Measurements from ENCODE around the gene MINDY1.

Gene MINDY1

DNA sequence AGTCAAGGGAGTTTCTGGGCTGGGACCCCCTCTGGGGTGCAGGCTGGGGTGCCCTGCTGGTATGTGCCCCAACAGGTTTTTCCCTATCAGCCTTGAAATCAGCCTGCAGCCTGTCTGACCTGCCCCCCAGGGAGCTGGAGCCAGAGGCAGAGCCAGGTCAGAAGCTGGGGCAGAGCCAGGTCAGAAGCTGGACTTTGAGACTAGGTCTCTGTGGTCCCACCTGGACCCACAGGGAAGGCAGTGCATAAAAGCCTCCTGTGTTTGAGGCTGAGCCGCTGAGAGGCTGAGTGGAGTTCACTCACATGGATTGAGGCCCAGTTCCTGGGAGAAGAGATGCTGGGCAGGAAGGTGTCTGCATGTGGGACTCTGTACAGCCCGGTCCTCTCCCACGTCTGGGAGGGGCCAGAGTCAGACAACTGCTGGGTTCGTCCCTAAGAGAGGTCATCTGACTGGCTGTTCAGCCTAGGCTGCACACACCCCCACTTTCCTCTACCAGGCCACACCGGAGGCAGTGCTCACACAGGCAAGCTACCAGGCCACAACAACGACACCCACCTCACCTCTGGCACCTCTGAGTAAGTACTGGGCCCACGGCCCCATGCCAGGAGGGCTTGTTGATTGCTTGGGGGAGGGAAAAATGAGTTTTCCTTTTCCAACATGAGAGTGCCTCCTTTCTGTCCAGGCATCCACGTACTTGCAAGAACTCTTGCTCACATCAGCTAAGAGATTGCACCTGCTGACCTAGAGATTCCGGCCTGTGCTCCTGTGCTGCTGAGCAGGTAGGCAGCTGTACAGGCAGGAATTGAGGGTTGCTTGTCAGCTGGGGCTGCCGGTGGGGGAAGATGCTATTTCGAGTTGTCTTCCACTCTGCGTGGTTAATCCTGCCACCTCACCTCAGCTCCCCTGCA, 24.6 kb downstream of the MINDY1 start, which contains the start of gene ANXA9:
Gene ANXA9 (plus strand): TSS at position 488 of the 908 bp plus-strand sequence. CDS start 814 bp downstream, outside the sequence.
- DNase-seq = no peak

DNA sequence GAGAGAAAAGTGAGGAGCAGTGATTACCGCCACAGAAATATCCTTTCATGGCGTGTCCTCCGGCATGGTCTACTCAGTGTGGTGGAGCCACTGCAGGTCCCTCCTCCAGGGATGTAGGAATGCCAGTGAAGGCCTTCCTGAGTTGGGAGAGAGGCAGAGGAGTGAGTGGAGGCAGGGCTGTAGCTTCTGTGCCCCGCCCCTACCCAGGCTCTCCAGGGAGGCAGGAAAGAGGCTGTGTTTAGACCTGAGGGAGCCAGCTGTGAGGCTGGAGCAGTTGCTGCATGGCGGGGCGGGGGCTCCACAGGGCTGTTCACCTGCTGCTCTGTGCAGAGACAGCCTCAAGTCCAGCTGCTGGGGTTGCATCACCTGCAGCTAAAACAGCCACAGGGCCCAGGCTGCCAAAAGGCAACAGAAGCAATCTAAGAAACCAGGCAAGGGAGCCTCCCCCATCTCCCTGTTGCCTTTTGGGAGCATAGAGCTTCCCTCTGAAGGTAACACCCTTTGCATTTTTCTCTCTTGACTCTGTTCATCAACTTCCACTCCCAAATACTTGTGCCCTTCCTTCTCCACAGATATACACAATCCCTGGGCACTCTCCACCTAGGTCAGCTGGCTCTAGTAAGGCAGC, 25.4 kb downstream of the MINDY1 start:
- DNase-seq = no peak

DNA sequence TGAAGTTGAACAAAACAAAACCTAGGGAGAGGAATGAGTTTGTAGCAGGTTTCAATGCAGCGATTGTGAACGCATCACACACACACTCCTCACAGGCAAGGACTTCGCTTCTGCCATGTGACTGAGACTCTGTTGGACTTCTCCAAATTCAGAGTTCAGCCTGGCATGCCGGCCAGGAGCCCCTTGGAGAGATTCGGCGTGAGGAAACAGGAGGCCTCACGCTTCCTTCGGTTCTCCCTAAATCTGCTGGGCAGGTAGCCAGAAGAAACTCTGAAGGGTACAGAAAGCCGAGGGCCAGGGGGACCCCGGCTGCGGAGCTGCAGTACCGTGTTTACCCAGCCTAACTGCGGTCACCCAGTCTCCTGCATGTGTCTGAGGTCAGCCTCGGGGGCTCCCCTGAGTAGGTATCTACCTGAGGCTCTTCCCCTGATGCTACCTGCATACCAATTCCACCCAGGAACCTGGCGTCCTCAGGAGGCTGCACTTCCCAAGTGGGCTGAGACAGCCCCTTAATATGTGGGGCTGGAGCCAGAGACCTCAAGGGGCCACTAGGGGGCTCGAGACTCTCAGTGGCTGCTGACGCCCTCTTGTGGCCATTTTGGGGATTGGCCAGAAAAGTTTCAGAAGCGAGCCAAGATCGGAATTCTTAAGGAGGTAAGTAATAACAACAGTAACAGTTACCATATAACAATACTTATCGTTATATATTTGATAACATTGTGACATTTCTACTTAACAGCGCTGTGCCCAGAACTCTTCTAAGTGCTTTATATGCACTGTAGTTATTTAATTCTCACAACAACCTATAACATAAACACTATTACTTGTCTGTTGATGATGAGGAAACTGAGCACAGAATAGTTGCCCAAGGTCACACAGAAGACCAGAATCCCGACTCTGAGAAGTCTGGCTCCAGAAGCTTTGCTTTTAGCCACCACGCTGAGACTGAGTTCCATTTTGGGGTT, 27.3 kb downstream of the MINDY1 start:
- DNase-seq = peak; percentile 65 to 81 (median 78)

DNA sequence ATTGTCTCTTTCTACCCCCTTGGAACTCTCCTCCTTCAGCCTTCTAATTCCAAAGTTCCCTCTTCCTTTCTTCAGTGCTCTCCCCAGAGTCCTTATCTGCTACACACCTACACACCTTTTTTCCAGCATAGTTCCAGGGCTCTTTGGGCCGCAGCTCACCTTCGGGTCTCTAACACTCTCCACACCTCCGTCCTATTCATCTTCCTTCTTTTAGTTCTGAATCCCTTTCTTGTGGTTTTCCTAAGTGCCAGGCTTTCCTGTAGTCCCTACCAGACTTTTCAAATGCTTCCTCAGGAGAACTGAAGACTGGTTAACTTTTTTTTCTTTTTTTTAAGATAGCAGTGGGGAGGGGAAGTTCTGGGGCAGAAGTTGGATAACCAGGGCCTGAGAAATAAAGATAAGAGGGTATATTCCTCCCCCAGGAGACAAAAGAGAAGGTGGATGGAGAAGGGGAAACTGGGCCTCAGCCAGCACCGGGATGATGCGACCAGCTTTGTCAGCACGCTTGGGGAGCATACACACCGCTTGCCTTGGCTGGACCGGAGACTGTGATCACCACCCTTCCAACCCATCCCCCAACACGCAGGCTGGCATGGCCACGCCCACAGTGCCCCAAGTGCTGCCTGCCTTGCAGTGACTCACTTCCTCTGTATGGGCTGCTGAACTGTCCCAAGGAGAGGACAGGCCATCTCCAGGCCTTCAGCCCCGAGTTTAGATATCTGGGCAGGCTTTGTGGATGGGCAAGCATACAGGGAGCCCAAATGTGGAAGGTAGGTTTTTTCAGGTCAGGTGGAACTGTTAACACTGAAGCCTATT, 29.6 kb downstream of the MINDY1 start:
- peak; percentile 9 to 57 (median 31) for DNase-seq

DNA sequence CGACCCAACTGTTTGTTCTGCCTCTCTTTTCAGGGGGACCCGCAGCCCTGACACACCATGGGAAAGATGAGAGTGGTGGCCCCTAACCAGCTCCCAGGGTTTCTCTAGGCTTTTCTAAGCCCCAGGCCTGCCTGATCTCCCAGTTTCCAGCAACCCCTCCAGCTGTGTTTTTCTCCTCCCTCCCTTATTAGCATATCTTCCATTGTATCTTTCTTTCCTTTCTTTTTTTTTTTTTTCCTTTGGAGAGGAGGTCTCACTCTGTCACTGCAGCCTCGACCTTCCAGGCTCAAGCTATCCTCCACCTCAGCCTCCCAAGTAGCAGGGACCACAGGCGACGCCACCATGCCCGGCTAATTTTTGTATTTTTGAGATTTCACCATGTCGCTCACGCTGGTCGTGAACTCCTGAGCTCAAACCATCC, 30.3 kb downstream of the MINDY1 start:
- no peak for DNase-seq

DNA sequence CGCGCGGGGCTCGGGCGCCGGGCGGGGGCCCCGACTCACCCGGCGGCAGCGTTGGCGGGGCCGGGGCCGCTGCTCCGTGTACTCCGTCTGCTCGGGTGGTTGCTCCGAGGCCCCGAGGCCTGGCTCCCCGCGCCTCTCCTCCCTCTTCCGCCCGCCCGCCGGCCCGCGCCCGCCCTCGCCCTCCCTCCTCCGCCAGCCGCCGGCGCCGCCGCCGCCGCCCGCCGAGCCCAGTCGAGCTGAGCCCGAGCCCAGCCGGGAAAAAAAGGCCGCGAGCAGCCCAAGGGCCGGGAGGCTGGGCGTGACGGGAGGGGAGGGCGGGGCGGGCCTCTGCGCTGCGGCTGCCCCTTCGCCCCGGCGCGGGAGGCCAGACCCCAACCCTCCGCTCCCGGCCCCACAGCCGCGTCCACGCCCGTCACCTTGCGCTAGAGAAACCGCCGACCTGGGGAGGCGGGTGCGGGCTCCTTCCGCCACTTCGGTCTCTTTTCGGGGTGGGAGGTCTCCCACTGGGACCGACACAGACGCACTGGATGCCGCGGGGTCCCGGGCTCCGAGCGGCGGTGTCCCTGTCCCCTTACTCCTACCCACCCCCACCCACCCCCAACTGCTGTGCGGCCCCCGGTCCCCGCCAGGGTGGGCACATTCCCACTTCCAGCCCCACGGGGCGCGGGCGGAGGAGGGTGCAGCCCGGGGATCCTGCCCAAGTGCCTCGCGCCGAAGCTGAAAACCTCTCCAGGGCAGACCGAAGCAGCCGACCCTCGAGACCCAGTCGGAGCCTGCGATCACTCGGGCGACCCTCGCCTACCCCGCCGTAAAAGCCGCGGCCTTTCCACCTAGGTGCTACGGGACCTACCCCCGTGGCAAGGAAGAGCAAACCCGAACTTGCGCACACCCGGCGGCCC, 31.9 kb downstream of the MINDY1 start, which contains the start of gene CERS2:
Gene CERS2 (minus strand): TSS at position 256 of the 899 bp plus-strand sequence. CDS start 5,745 bp downstream, outside the sequence.
- peak; percentile 27 to 79 (median 47) for DNase-seq

DNA sequence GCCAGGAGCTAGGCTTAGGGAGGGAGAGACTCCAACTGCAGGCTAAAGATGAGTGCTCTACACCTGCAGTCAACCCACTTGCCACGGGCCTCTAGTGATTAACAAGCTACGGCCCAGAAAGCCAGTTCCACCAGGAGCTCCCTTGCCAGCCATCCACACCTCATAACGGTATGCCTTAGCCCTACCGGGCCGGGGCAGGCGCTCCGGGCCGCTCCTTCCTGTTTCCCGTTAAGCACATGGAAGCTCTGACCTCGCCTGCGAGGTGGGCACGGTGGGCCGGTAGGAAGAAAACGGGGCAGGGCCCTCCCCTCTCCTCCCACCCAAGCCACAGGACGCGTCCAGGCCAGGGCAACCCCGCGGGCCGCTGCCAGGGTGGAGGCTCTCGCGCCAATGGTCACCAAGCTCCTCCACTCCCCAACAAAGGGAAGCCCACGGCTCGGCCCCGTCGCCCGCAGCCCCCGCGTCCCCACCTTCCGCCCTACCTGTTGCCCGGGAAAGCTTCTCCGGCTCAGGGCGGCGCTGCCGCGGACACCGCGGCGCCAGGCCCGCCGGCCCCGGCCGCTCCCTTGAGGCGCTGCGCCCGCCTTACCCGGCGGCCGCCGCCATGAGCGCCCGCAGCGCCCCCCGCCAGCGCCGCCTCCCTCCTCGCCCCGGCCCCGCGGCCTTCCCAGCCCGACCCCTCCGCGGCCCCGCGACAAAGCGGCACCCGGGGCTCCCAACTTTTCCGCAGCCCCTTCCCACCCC, 32.7 kb downstream of the MINDY1 start:
- peak in 3 of 4 experiments; percentile 12 to 43 (median 14) for DNase-seq

DNA sequence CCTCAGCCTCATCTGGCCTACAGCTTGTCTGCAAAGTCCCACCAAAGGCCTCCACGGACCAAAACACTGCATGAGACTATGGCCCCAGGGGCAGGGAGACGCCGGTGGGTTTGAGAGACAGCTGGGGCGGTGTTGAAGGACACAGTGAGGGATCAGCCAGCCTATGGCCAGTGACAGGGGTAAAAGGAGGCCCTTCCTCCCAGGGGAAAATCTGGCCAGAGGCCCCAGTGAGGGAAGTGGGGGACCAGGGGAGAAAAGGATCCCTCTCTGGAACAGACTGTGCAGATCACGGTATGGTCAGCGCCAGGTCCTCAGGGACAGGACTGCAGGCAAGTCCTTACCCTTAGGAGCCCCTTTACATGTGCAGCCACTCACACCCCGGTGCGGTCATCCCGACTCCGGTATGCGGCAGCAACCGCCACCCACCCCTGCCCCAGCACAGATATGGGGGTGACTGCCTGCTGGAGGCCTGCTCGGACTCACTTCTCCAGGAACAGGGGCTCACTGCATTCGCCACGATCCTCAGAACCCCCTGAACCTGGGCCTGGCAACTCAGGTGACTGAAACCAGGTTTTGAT, 33.4 kb downstream of the MINDY1 start:
- DNase-seq = no peak

DNA sequence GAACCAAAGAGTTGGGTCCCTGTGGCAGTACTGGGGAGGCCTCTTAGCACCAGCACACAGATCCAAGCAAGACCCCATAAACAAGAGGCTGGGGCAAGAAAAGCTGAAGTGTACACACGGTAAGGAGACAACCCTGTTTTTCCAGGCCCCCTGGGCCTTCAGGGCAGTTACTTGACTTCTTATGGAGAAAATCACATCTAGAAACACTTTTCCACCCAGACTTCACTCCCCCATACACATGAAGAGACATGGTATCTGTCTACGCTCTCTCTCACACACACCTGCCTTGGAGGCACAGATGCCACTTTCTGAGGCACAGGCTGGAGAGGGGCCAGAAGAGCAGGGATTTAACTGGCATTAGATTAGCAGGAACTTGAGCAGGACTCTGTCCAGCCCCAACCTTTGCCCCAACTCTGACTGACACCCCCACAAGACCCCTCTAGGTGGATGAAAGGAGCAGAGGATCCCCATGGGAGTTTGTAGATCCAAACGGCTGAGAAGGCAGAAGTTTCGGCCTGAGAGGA, 34.2 kb downstream of the MINDY1 start:
- no peak for DNase-seq

DNA sequence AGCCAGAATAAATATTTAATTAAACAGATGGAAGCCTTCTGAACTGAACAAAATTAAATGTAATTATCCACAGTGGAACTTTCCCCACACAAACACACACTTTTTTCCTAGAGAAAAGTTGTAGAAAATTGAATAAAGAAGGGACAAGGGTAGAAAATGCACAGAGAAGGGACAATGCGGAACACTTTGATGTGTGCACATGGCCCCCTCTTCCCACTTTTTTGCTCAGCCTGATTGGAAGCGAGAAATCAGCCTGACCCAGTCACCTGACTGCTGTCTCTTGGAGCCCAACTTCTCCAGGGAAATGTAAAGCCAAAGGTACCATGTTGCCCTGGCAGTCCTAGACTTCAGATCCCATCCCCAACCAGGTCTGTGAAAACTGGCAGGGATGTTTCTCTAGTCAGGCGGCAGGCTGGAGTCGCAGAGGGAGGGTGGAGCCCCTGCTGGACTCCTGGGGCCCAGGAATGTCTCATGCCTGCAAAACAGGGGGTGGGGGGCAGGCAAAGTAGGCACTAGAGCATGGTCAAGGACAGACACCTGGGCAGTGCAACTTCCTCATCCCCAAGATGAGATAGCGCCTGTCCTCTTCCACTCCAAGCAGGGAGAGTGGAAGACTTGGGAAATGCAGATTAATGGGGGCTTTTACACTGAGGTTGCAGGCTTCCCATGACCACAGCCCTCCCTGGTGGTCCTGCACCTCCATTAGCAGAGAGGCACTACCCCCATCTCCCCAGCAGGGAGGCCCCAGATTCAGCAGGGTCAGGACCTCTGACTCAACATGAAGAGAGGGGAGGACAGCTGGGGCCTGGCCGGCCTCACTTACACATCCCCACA, 34.9 kb downstream of the MINDY1 start:
- no peak for DNase-seq

DNA sequence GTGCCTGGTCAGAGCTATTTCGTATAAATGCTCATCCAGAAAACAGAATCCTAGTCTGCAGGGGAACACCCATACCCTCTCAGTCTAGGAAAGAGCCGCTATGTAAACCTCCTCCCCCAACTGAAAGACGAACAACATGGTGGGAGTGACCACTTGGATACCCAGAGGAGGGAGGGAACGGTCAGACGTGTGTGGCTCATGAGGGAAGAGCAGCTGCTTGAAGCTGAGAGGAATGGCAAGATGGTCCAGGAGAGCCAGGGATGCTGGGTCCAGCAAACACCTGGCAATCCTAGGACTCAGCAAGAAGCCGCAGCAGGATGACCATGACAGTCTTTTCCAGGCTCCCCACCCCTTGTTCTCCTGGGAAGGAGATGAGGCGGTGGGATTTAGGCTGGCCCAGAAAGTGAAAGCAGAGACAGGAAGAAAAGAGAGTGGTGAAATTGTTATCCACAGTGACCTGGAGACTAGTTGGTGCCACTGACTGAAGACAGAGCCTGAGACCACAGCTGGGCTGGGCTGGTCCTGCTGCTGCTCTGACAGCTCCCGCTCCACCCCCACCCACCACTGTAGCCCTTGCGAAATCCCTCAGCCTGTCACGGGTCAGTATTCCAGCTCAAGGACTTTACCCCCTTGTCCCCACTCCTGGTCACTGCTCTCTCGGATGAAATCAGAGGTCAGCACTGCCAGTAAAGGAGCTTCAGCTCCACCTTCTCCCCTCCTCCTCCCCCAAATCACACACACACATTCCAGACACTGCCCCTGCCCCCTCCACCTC, 35.7 kb downstream of the MINDY1 start:
- DNase-seq = no peak

DNA sequence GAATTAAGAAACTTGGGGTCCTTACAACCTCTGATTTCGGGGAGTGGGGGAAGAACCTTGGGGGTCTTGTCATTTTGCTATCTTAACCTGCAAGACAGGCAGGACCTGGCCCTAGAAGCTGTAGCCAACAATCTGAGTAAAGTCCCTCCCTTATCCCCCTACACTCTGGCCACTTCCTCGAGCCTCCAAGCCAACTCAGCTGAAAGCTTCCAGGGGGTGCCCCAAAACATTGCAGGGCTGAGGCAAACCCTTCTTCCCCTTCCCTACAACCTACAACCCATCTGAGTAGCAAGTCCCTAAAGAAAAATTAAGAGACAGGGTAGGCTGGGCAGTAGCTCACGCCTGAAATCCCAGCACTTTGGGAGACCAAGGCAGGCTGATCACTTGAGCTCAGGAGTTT, 37.1 kb downstream of the MINDY1 start:
- no peak for DNase-seq

DNA sequence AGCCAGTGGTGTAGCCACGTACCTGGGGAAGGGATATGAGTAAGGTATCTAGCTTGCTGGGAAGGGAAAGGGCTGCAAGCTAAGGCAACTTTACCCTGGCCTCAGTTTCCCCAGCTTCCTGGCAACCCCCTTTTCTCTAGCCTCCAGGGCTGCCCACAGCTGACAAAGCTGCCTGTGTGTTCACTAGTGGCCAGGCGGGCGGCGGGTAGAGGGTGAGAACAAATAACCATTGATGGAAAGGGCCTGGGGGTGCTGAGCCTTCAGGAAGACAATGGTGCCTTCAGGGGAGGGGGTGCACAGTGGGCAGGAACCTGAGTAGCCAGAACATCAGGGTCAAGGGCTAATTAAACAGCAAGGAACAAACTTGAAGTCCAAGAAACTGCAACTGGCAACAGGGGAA, 38.2 kb downstream of the MINDY1 start:
- no peak for DNase-seq

DNA sequence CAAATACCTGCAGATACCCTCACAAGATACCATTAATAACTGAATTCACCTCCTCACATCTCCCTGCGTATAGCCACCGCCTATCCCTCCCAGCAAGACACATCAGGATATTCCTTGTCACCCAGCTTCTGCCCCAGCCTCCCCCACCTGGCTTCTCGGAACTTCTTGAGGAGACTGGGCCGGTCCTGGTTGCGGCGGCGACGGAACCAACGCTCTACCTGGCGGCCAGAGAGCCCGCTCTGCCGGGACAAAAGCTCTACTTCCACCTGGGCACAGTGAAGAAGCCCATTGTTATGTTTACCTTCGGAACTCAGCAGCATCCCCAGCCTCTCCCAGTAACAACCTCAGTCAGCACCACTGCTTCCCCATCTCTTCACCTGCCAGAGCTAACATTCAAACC, 38.8 kb downstream of the MINDY1 start:
- no peak for DNase-seq

DNA sequence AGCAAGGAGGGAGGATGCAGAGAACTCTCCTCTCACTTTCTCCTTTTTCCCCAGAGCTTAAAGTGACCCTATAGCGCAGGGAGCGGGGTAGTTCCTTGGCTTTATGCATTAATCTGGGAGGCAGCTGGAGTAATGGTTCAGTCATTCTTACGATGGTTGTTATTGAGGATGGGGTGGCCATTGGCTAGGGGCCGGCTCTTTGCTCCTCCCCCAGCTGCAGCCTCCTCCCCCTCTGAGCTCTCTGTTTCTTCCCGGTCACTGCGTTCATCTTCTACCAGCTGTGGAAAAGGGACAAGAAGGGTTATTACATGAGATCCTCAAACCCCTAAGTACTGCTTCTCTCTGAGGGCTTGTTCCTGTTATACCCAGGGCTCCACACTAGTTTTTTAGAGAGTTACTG, 40.7 kb downstream of the MINDY1 start:
- DNase-seq = no peak

DNA sequence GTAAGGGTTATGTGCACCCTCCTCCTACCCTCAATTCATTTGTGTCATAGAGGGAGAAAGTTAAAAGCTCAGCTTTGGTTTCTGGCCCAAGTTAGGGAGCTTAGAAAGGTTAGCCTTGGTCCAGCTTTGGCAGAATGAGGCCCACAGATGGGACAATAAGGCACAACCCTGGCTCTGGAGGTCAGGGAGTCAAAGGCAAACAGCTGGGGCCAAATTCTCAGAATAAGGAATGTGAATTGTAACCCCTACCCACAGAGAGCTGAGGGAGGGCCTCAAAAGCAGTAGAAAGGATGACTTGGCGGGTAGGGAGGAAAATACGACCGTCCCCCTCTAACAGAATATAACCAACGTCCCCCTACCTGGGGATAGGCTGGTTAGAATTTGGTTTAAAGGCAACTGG, 41.1 kb downstream of the MINDY1 start:
- DNase-seq = no peak

DNA sequence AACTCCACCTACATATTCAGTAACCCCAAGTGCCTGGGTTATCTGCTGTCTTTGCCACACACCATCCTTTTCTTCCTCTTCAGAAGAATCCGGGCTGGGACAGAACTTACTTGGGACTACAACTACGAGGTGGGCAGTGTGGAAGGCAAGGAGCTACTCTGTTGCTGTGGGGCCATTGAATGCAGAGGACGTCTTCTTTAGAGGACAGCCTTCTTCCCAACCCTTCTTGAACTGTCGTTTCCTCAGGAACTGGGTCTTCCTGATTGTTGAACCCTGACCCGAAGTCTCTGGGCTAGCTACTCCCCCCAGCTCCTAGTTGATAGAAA, 42.6 kb downstream of the MINDY1 start:
- no peak for DNase-seq

All from activated naive CD4-positive, alpha-beta T cell (primary cell).